Loucy (cell line): Measurements from ENCODE around the gene BTRC.

Experiments
- H2AFZ ChIP-seq: fragments of 200-600 bp; sonication (generic); 2 replicates; pipeline ENCODE4 v1.6.0; 2016; ENCODE audit warnings: antibody characterized with exemption, mild to moderate bottlenecking, low read length, moderate library complexity
- H3F3A ChIP-seq: fragments of 200-600 bp; 2 replicates; pipeline ENCODE4 v1.6.0; 2016; ENCODE audit warnings: antibody characterized with exemption, low read depth, mild to moderate bottlenecking
- H3K27me3 ChIP-seq: fragments of 200-600 bp; sonication (generic); 2 replicates; pipeline ENCODE4 v1.6.1; 2014; ENCODE audit warnings: low read length, mild to moderate bottlenecking; ENCODE audit not compliant: insufficient read depth, poor library complexity, severe bottlenecking
- H3K36me3 ChIP-seq: fragments of 200-600 bp; sonication (generic); 2 replicates; pipeline ENCODE4 v1.6.1; 2016; ENCODE audit warnings: low read length; ENCODE audit not compliant: insufficient read depth
- H3K4me1 ChIP-seq: fragments of 200-600 bp; sonication (generic); 2 replicates; pipeline ENCODE4 v1.5.1; 2014; ENCODE audit warnings: low read length, mild to moderate bottlenecking; ENCODE audit not compliant: insufficient read depth, poor library complexity, severe bottlenecking
- H3K4me2 ChIP-seq: fragments of 200-600 bp; sonication (generic); 2 replicates; pipeline ENCODE4 v1.6.0; 2014; ENCODE audit warnings: antibody characterized with exemption, low read length, low read depth, mild to moderate bottlenecking; ENCODE audit not compliant: poor library complexity, severe bottlenecking
- H3K4me3 ChIP-seq: fragments of 200-600 bp; sonication (generic); 2 replicates; pipeline ENCODE4 v1.5.1; 2014; ENCODE audit warnings: low read length, mild to moderate bottlenecking, mixed read lengths; ENCODE audit not compliant: poor library complexity, severe bottlenecking
- H3K79me2 ChIP-seq: fragments of 200-600 bp; sonication (generic); 2 replicates; pipeline ENCODE4 v1.6.1; 2014; ENCODE audit warnings: low read length; ENCODE audit not compliant: insufficient read depth
- H3K9ac ChIP-seq: fragments of 200-600 bp; sonication (generic); 2 replicates; pipeline ENCODE4 v1.6.0; 2014; ENCODE audit warnings: mild to moderate bottlenecking, low read depth, low read length, moderate library complexity; ENCODE audit not compliant: poor library complexity, severe bottlenecking
- H3K9me2 ChIP-seq: fragments of 200-600 bp; sonication (generic); replicated peaks from 2 replicates; pipeline ENCODE4 v1.6.1; 2016; ENCODE audit warnings: low read depth, low read length, mixed read lengths
- H3K9me3 ChIP-seq: fragments of 200-600 bp; sonication (generic); 2 replicates; pipeline ENCODE4 v1.6.1; 2014; ENCODE audit warnings: mild to moderate bottlenecking, antibody characterized with exemption, low read length, low read depth; ENCODE audit not compliant: insufficient read depth
- H4K20me1 ChIP-seq: fragments of 200-600 bp; sonication (generic); 2 replicates; pipeline ENCODE4 v1.6.0; 2014; ENCODE audit warnings: antibody characterized with exemption, low read length, mild to moderate bottlenecking; ENCODE audit not compliant: insufficient read depth, poor library complexity, severe bottlenecking
- CTCF ChIP-seq: fragments of 200-600 bp; sonication (generic); conservative IDR thresholded peaks from 2 replicates; pipeline ENCODE4 v1.5.1; 2014; ENCODE audit warnings: mild to moderate bottlenecking, antibody characterized with exemption, low read length
- EZH2phosphoT487 ChIP-seq: fragments of 200-600 bp; IDR thresholded peaks from 2 replicates; pipeline ENCODE4 v1.6.1; 2018; ENCODE audit warnings: antibody characterized with exemption, mild to moderate bottlenecking, moderate library complexity, borderline replicate concordance

BTRC gene

DNA sequence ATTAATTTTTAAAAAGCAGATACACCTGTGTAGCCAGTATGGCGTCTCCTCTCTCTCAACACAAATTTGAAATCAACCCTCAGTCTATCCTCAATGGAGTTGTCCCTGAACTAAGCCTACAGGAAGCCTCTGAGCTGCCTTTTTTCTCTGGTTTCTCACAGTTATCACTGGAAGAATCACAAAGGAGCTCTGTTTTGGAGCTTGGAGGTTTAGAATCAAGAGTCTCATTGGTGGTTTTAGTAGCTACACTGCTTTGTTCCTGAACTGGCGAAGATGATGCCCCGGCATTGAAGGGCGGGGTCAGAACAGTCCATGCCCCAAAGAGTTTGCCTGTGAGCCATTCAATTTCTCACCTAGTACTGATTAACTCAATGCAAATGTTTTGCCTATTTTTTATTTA is 16.1 kb upstream of the BTRC start:
- Histone ChIP-seq H2AFZ (no peak overlapping the region), H3K4me1 (no peaks in the 10 kb centered on the region), H3K79me2 (no peaks in the 10 kb centered on the region), H3K36me3 (no peaks in the 10 kb centered on the region), H3K9me2 (no peaks in the 10 kb centered on the region), H4K20me1 (no peaks in the 10 kb centered on the region), H3K9me3 (no peaks in the 10 kb centered on the region), H3K4me2 (no peak overlapping the region), H3K27me3 (no peaks in the 10 kb centered on the region), H3K4me3 (no peak overlapping the region), H3F3A (no peaks in the 10 kb centered on the region), H3K9ac (no peak overlapping the region)
- TF ChIP-seq EZH2phosphoT487 (no peak), CTCF (no peak)

- no peaks in the 10 kb centered on the region for H3K9me3 ChIP-seq
- no peak overlapping the region for H3K4me3 ChIP-seq
- H3K79me2 ChIP-seq = no peaks in the 10 kb centered on the region
- H4K20me1 ChIP-seq = no peaks in the 10 kb centered on the region
- H3F3A ChIP-seq = no peaks in the 10 kb centered on the region
- H3K36me3 ChIP-seq = no peaks in the 10 kb centered on the region
- no peak for TF ChIP-seq EZH2phosphoT487
- TF ChIP-seq CTCF = no peak
- no peak overlapping the region for H3K4me2 ChIP-seq
- H3K9me2 ChIP-seq = no peaks in the 10 kb centered on the region
- no peak overlapping the region for H3K9ac ChIP-seq
- H2AFZ ChIP-seq = no peak overlapping the region
- H3K27me3 ChIP-seq = no peaks in the 10 kb centered on the region
- no peaks in the 10 kb centered on the region for H3K4me1 ChIP-seq
Measured at GRCh38 chr10:101341438-101341837, 12.5 kb upstream of the BTRC start.

GRCh38 chr10:101346177-101346576 is 7.8 kb upstream of the BTRC start:
- Histone ChIP-seq H3K4me3 (no peak overlapping the region), H4K20me1 (no peaks in the 10 kb centered on the region), H3K4me2 (no peak overlapping the region), H3K79me2 (no peaks in the 10 kb centered on the region), H3K27me3 (no peaks in the 10 kb centered on the region), H2AFZ (no peak overlapping the region), H3F3A (no peaks in the 10 kb centered on the region), H3K9me3 (no peaks in the 10 kb centered on the region), H3K4me1 (no peaks in the 10 kb centered on the region), H3K36me3 (no peaks in the 10 kb centered on the region), H3K9me2 (no peaks in the 10 kb centered on the region), H3K9ac (no peak overlapping the region)
- TF ChIP-seq EZH2phosphoT487 (no peak), CTCF (no peak)
